ENCODE results near the gene RRP15.

Gene RRP15

DNA sequence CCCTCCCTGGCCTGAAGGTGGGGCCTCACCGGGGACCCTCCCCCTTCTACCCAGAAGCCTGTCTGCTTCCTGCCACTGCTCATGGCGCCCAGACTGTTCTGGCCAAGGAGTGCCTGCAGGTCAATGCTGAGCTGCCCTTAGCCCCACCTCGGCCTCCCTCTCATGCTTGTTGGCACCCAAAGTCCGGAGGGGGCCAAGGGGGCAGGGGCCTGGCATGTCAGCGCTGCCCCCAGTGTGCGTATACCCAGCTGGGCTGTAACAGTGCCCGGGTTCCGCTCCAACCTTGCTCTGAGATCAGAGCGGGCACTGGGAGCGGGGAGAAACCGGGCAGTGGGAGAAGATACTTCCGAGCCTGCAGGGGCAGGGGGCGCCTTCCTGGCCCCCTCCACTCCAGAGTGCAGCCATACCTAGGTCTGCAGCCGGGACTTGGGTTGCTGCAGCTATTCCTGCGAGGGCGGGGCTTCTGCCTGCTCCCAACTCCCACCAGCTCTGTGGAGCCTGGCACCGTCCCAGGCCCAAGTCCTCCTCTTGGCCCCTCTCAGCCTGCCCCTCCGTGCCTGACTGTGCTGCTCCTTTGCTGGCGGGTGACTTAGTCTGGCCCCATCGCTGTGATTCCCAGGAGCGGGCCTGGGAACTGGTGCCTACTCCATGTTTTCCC is 38.6 kb downstream of the RRP15 start:
- no peak for TF ChIP-seq EZH2phosphoT487 (IDR thresholded peaks at IDR 0.05; ENCODE audit: borderline replicate concordance)
- no peak for TF ChIP-seq CTCF (conservative IDR thresholded peaks at IDR 0.05; ENCODE audit: low read length)
- H2AFZ ChIP-seq (ENCODE audit: low read length): no peak overlapping the region
- H3K4me3 ChIP-seq (ENCODE audit: low read length, poor library complexity, severe bottlenecking): no peak overlapping the region
- peaks cover 23% of the 10 kb centered on the region; the same call in 1 of the 2 replicates for H3K36me3 ChIP-seq (ENCODE audit: insufficient read depth, low read length)
- no peaks in the 10 kb centered on the region for H4K20me1 ChIP-seq (ENCODE audit: insufficient read depth, low read length, poor library complexity, severe bottlenecking)
- H3K4me1 ChIP-seq (ENCODE audit: insufficient read depth, low read length, poor library complexity, severe bottlenecking): no peaks in the 10 kb centered on the region
- H3K9me2 ChIP-seq (replicated peaks; ENCODE audit: low read depth, low read length): no peaks in the 10 kb centered on the region
- H3K4me2 ChIP-seq (ENCODE audit: low read depth, low read length, poor library complexity, severe bottlenecking): no peak overlapping the region
- H3K9ac ChIP-seq (ENCODE audit: low read depth, low read length, poor library complexity, severe bottlenecking): no peak overlapping the region
- H3K9me3 ChIP-seq (ENCODE audit: insufficient read depth, low read depth, low read length): no peaks in the 10 kb centered on the region
- no peaks in the 10 kb centered on the region for H3K27me3 ChIP-seq (ENCODE audit: insufficient read depth, low read length, poor library complexity, severe bottlenecking)
- H3K79me2 ChIP-seq (ENCODE audit: insufficient read depth, low read length): no peaks in the 10 kb centered on the region
- no peaks in the 10 kb centered on the region for H3F3A ChIP-seq (ENCODE audit: low read depth)

DNA sequence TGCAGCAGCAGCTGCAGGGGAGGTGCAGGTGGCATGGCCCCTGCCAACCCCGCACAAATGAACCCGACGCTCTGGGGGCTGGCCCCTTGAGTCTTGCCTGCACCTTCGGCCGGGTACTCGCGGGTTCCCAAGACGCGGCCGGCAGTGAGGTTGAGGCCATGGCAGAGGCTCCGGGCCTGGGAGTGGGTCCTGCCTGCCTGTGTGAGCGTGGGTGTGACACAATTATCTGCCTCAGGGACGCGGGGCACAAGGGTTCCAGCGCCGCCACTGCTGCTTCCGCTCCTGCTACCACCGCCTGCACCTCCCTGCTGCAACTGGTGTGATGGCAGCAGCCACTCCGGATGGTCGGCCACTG is 39.1 kb downstream of the RRP15 start:
- no peaks in the 10 kb centered on the region for H3K4me1 ChIP-seq (ENCODE audit: insufficient read depth, low read length, poor library complexity, severe bottlenecking)
- no peaks in the 10 kb centered on the region for H4K20me1 ChIP-seq (ENCODE audit: insufficient read depth, low read length, poor library complexity, severe bottlenecking)
- no peak overlapping the region for H3K4me3 ChIP-seq (ENCODE audit: low read length, poor library complexity, severe bottlenecking)
- H3K4me2 ChIP-seq (ENCODE audit: low read depth, low read length, poor library complexity, severe bottlenecking): no peak overlapping the region
- H3K27me3 ChIP-seq (ENCODE audit: insufficient read depth, low read length, poor library complexity, severe bottlenecking): no peaks in the 10 kb centered on the region
- H3K9me2 ChIP-seq (replicated peaks; ENCODE audit: low read depth, low read length): no peaks in the 10 kb centered on the region
- no peaks in the 10 kb centered on the region for H3K9me3 ChIP-seq (ENCODE audit: insufficient read depth, low read depth, low read length)
- H3K79me2 ChIP-seq (ENCODE audit: insufficient read depth, low read length): no peaks in the 10 kb centered on the region
- no peak overlapping the region for H3K9ac ChIP-seq (ENCODE audit: low read depth, low read length, poor library complexity, severe bottlenecking)
- H3K36me3 ChIP-seq (ENCODE audit: insufficient read depth, low read length): peaks cover 23% of the 10 kb centered on the region; the same call in 1 of the 2 replicates
- H2AFZ ChIP-seq (ENCODE audit: low read length): no peak overlapping the region
- TF ChIP-seq EZH2phosphoT487 (IDR thresholded peaks at IDR 0.05; ENCODE audit: borderline replicate concordance): no peak
- TF ChIP-seq CTCF (conservative IDR thresholded peaks at IDR 0.05; ENCODE audit: low read length): no peak
- no peaks in the 10 kb centered on the region for H3F3A ChIP-seq (ENCODE audit: low read depth)

GRCh38 chr1:218328769-218329168 is 43.7 kb downstream of the RRP15 start:
- no peaks in the 10 kb centered on the region for H3F3A ChIP-seq (ENCODE audit: low read depth)
- peaks cover 8% of the 10 kb centered on the region; the same call in 1 of the 2 replicates for H3K36me3 ChIP-seq (ENCODE audit: insufficient read depth, low read length)
- TF ChIP-seq CTCF (conservative IDR thresholded peaks at IDR 0.05; ENCODE audit: low read length) (no peak), EZH2phosphoT487 (IDR thresholded peaks at IDR 0.05; ENCODE audit: borderline replicate concordance) (no peak)
- no peaks in the 10 kb centered on the region for H4K20me1 ChIP-seq (ENCODE audit: insufficient read depth, low read length, poor library complexity, severe bottlenecking)
- no peaks in the 10 kb centered on the region for H3K9me2 ChIP-seq (replicated peaks; ENCODE audit: low read depth, low read length)
- H3K4me2 ChIP-seq (ENCODE audit: low read depth, low read length, poor library complexity, severe bottlenecking): no peak overlapping the region
- no peak overlapping the region for H3K4me3 ChIP-seq (ENCODE audit: low read length, poor library complexity, severe bottlenecking)
- H3K27me3 ChIP-seq (ENCODE audit: insufficient read depth, low read length, poor library complexity, severe bottlenecking): no peaks in the 10 kb centered on the region
- H3K4me1 ChIP-seq (ENCODE audit: insufficient read depth, low read length, poor library complexity, severe bottlenecking): no peaks in the 10 kb centered on the region
- H3K9ac ChIP-seq (ENCODE audit: low read depth, low read length, poor library complexity, severe bottlenecking): no peak overlapping the region
- no peaks in the 10 kb centered on the region for H3K79me2 ChIP-seq (ENCODE audit: insufficient read depth, low read length)
- H2AFZ ChIP-seq (ENCODE audit: low read length): no peak overlapping the region
- no peaks in the 10 kb centered on the region for H3K9me3 ChIP-seq (ENCODE audit: insufficient read depth, low read depth, low read length)
